ENCODE data around the gene CCDC192.
"Not testable (repeated sequence)": the region's sequence is repeated elsewhere in the genome, so short reads cannot be mapped to it uniquely, and the experiment has no call there.

DNA sequence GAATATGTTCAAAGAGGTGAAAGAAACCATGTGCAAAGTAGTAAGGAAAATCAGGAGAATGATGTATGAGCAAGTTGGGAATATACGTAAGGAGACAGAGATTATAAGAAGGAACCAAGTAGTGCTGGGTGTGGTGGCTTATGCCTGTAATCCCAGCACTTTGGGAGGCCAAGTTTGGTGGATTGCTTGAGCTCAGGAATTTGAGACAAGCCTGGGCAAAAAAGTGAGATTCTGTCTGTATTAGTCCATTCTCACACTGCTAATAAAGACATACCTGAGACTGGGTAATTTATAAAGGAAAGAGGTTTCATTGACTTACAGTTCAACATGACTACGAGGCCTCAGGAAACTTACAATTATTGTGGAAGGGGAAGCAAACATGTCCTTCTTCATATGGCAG lies 88.7 kb downstream of the CCDC192 start:
- TF ChIP-seq, protein P1, sequence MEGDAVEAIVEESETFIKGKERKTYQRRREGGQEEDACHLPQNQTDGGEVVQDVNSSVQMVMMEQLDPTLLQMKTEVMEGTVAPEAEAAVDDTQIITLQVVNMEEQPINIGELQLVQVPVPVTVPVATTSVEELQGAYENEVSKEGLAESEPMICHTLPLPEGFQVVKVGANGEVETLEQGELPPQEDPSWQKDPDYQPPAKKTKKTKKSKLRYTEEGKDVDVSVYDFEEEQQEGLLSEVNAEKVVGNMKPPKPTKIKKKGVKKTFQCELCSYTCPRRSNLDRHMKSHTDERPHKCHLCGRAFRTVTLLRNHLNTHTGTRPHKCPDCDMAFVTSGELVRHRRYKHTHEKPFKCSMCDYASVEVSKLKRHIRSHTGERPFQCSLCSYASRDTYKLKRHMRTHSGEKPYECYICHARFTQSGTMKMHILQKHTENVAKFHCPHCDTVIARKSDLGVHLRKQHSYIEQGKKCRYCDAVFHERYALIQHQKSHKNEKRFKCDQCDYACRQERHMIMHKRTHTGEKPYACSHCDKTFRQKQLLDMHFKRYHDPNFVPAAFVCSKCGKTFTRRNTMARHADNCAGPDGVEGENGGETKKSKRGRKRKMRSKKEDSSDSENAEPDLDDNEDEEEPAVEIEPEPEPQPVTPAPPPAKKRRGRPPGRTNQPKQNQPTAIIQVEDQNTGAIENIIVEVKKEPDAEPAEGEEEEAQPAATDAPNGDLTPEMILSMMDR (IDR thresholded peaks at IDR 0.05; ENCODE audit: low read depth, low read length), result not testable (repeated sequence)
- not testable (repeated sequence) for TF ChIP-seq EZH2phosphoT487 (IDR thresholded peaks at IDR 0.05; ENCODE audit: low read depth)
